Measurements from ENCODE around the gene SDF2.
"Not testable (repeated sequence)": the region's sequence is repeated elsewhere in the genome, so short reads cannot be mapped to it uniquely, and the experiment has no call there.

The SDF2 gene

GRCh38 chr17:28684963-28685362 is 23.3 kb upstream of the SDF2 start:
- no peaks in the 10 kb centered on the region for H3K9me3 ChIP-seq (ENCODE audit: control insufficient read depth, low read length)
- no peak overlapping the region for H3K27ac ChIP-seq (ENCODE audit: insufficient read depth, low read length, poor library complexity, severe bottlenecking)
- H3K4me1 ChIP-seq (ENCODE audit: control insufficient read depth, insufficient read depth, low read length, poor library complexity, severe bottlenecking), result no peaks in the 10 kb centered on the region
- no peaks in the 10 kb centered on the region for H3K27me3 ChIP-seq (replicated peaks; ENCODE audit: control insufficient read depth, insufficient read depth, low read length, poor library complexity, severe bottlenecking)
- no peak overlapping the region for H3K4me3 ChIP-seq (ENCODE audit: insufficient read depth, low read depth, low read length, poor library complexity, severe bottlenecking)
- H3K36me3 ChIP-seq (ENCODE audit: control insufficient read depth, insufficient read depth, low read length), result peaks cover 91% of the 10 kb centered on the region
- DNase-seq, result no peak

- H3K36me3 ChIP-seq (ENCODE audit: control insufficient read depth, insufficient read depth, low read length), result peaks cover 90% of the 10 kb centered on the region
- DNase-seq, result no peak
- H3K9me3 ChIP-seq (ENCODE audit: control insufficient read depth, low read length), result no peaks in the 10 kb centered on the region
- H3K4me1 ChIP-seq (ENCODE audit: control insufficient read depth, insufficient read depth, low read length, poor library complexity, severe bottlenecking), result no peaks in the 10 kb centered on the region
- H3K27me3 ChIP-seq (replicated peaks; ENCODE audit: control insufficient read depth, insufficient read depth, low read length, poor library complexity, severe bottlenecking), result no peaks in the 10 kb centered on the region
- no peak overlapping the region for H3K27ac ChIP-seq (ENCODE audit: insufficient read depth, low read length, poor library complexity, severe bottlenecking)
- no peak overlapping the region for H3K4me3 ChIP-seq (ENCODE audit: insufficient read depth, low read depth, low read length, poor library complexity, severe bottlenecking)
Observed at GRCh38 chr17:28682655-28683054, 20.9 kb upstream of the SDF2 start.

- no peak for DNase-seq
- Histone ChIP-seq H3K4me3 (ENCODE audit: insufficient read depth, low read depth, low read length, poor library complexity, severe bottlenecking) (no peak overlapping the region), H3K27ac (ENCODE audit: insufficient read depth, low read length, poor library complexity, severe bottlenecking) (no peak overlapping the region), H3K36me3 (ENCODE audit: control insufficient read depth, insufficient read depth, low read length) (peaks cover 95% of the 10 kb centered on the region), H3K4me1 (ENCODE audit: control insufficient read depth, insufficient read depth, low read length, poor library complexity, severe bottlenecking) (no peaks in the 10 kb centered on the region), H3K27me3 (replicated peaks; ENCODE audit: control insufficient read depth, insufficient read depth, low read length, poor library complexity, severe bottlenecking) (no peaks in the 10 kb centered on the region), H3K9me3 (ENCODE audit: control insufficient read depth, low read length) (no peaks in the 10 kb centered on the region)
Observed at GRCh38 chr17:28675980-28676379, 14.3 kb upstream of the SDF2 start.

- H3K27me3 ChIP-seq (replicated peaks; ENCODE audit: control insufficient read depth, insufficient read depth, low read length, poor library complexity, severe bottlenecking), result no peaks in the 10 kb centered on the region
- no peak overlapping the region for H3K4me3 ChIP-seq (ENCODE audit: insufficient read depth, low read depth, low read length, poor library complexity, severe bottlenecking)
- peaks cover 93% of the 10 kb centered on the region for H3K36me3 ChIP-seq (ENCODE audit: control insufficient read depth, insufficient read depth, low read length)
- no peaks in the 10 kb centered on the region for H3K9me3 ChIP-seq (ENCODE audit: control insufficient read depth, low read length)
- no peak overlapping the region for H3K27ac ChIP-seq (ENCODE audit: insufficient read depth, low read length, poor library complexity, severe bottlenecking)
- no peak for DNase-seq
- no peaks in the 10 kb centered on the region for H3K4me1 ChIP-seq (ENCODE audit: control insufficient read depth, insufficient read depth, low read length, poor library complexity, severe bottlenecking)
Observed at GRCh38 chr17:28675490-28675889, 13.8 kb upstream of the SDF2 start.

- H3K4me1 ChIP-seq (ENCODE audit: control insufficient read depth, insufficient read depth, low read length, poor library complexity, severe bottlenecking), result peaks cover 3% of the 10 kb centered on the region
- H3K27ac ChIP-seq (ENCODE audit: insufficient read depth, low read length, poor library complexity, severe bottlenecking), result no peak overlapping the region
- H3K36me3 ChIP-seq (ENCODE audit: control insufficient read depth, insufficient read depth, low read length), result peaks cover 58% of the 10 kb centered on the region
- no peak for DNase-seq
- H3K27me3 ChIP-seq (replicated peaks; ENCODE audit: control insufficient read depth, insufficient read depth, low read length, poor library complexity, severe bottlenecking), result no peaks in the 10 kb centered on the region
- no peaks in the 10 kb centered on the region for H3K9me3 ChIP-seq (ENCODE audit: control insufficient read depth, low read length)
- H3K4me3 ChIP-seq (ENCODE audit: insufficient read depth, low read depth, low read length, poor library complexity, severe bottlenecking), result no peak overlapping the region
Observed at GRCh38 chr17:28669918-28670317, 8.2 kb upstream of the SDF2 start.

GRCh38 chr17:28667870-28668269 is 6.2 kb upstream of the SDF2 start:
- Histone ChIP-seq H3K27ac (ENCODE audit: insufficient read depth, low read length, poor library complexity, severe bottlenecking) (no peak overlapping the region), H3K9me3 (ENCODE audit: control insufficient read depth, low read length) (no peaks in the 10 kb centered on the region), H3K36me3 (ENCODE audit: control insufficient read depth, insufficient read depth, low read length) (peaks cover 38% of the 10 kb centered on the region), H3K4me3 (ENCODE audit: insufficient read depth, low read depth, low read length, poor library complexity, severe bottlenecking) (no peak overlapping the region), H3K27me3 (replicated peaks; ENCODE audit: control insufficient read depth, insufficient read depth, low read length, poor library complexity, severe bottlenecking) (no peaks in the 10 kb centered on the region), H3K4me1 (ENCODE audit: control insufficient read depth, insufficient read depth, low read length, poor library complexity, severe bottlenecking) (peaks cover 6% of the 10 kb centered on the region)
- DNase-seq, result no peak

- Histone ChIP-seq H3K27ac (ENCODE audit: insufficient read depth, low read length, poor library complexity, severe bottlenecking) (no peak overlapping the region), H3K27me3 (replicated peaks; ENCODE audit: control insufficient read depth, insufficient read depth, low read length, poor library complexity, severe bottlenecking) (no peaks in the 10 kb centered on the region), H3K9me3 (ENCODE audit: control insufficient read depth, low read length) (no peaks in the 10 kb centered on the region), H3K36me3 (ENCODE audit: control insufficient read depth, insufficient read depth, low read length) (peaks cover 19% of the 10 kb centered on the region), H3K4me1 (ENCODE audit: control insufficient read depth, insufficient read depth, low read length, poor library complexity, severe bottlenecking) (peaks cover 7% of the 10 kb centered on the region), H3K4me3 (ENCODE audit: insufficient read depth, low read depth, low read length, poor library complexity, severe bottlenecking) (no peak overlapping the region)
- no peak for DNase-seq
Observed at GRCh38 chr17:28665994-28666393, 4.3 kb upstream of the SDF2 start.

DNA sequence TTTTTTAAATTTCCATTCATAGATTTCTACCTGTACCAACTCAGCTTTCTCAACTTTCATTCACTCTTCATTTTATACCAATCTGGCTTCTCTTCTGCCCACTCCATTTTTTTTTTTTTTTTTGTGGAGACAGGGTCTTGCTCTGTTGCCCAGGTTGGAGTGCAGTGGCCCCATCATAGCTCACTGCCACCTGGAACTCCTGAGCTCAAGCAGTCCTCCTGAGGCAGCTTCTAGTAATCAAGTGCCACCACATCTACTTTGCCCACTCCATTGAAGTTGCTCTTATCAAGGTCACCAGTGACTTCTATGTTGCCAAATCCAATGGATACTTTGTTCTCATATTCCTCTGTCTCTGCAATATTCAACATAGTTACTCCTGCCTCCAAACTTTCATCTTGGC is 2.0 kb upstream of the SDF2 start:
- Histone ChIP-seq H3K9me3 (ENCODE audit: control insufficient read depth, low read length) (no peaks in the 10 kb centered on the region), H3K36me3 (ENCODE audit: control insufficient read depth, insufficient read depth, low read length) (peaks cover 9% of the 10 kb centered on the region), H3K27ac (ENCODE audit: insufficient read depth, low read length, poor library complexity, severe bottlenecking) (no peak overlapping the region), H3K4me3 (ENCODE audit: insufficient read depth, low read depth, low read length, poor library complexity, severe bottlenecking) (no peak overlapping the region), H3K27me3 (replicated peaks; ENCODE audit: control insufficient read depth, insufficient read depth, low read length, poor library complexity, severe bottlenecking) (no peaks in the 10 kb centered on the region), H3K4me1 (ENCODE audit: control insufficient read depth, insufficient read depth, low read length, poor library complexity, severe bottlenecking) (peaks cover 8% of the 10 kb centered on the region)
- DNase-seq, result no peak

- H3K27me3 ChIP-seq (replicated peaks; ENCODE audit: control insufficient read depth, insufficient read depth, low read length, poor library complexity, severe bottlenecking), result no peaks in the 10 kb centered on the region
- H3K4me3 ChIP-seq (ENCODE audit: insufficient read depth, low read depth, low read length, poor library complexity, severe bottlenecking), result peak overlapping the region; percentile 92
- H3K4me1 ChIP-seq (ENCODE audit: control insufficient read depth, insufficient read depth, low read length, poor library complexity, severe bottlenecking), result peaks cover 8% of the 10 kb centered on the region
- no peaks in the 10 kb centered on the region for H3K9me3 ChIP-seq (ENCODE audit: control insufficient read depth, low read length)
- H3K27ac ChIP-seq (ENCODE audit: insufficient read depth, low read length, poor library complexity, severe bottlenecking), result peak overlapping the region; percentile 99
- no peak for DNase-seq
- H3K36me3 ChIP-seq (ENCODE audit: control insufficient read depth, insufficient read depth, low read length), result no peaks in the 10 kb centered on the region
Observed at GRCh38 chr17:28662527-28662829, 772 bp upstream of the SDF2 start.

- H3K4me3 ChIP-seq (ENCODE audit: insufficient read depth, low read depth, low read length, poor library complexity, severe bottlenecking); H3K27ac ChIP-seq (ENCODE audit: insufficient read depth, low read length, poor library complexity, severe bottlenecking); H3K27me3 ChIP-seq (replicated peaks; ENCODE audit: control insufficient read depth, insufficient read depth, low read length, poor library complexity, severe bottlenecking); DNase-seq; H3K9me3 ChIP-seq (ENCODE audit: control insufficient read depth, low read length); H3K36me3 ChIP-seq (ENCODE audit: control insufficient read depth, insufficient read depth, low read length); H3K4me1 ChIP-seq (ENCODE audit: control insufficient read depth, insufficient read depth, low read length, poor library complexity, severe bottlenecking): not testable (repeated sequence)
Observed at GRCh38 chr17:28659497-28659881, 2.2 kb downstream of the SDF2 start.
